HepG2 (cell line): ENCODE measurements around the gene BMPR1B. TPM values are rescaled to one million over a fixed set of nuclear protein-coding genes. Genes with fewer than 3 reads are reported as not detected.

Source experiments
- ATAC-seq: fragments of 200-7000 bp; cut with Tn5 transposase; 3 replicates; pipeline ENCODE4 v1.9.1; 2020; ENCODE audit warnings: mild to moderate bottlenecking, moderate library complexity
- BruUV-seq: library from RNA; stranded (reverse); fragments of 400-500 nt; replicated peaks from 2 replicates; lab custom pipeline; 2021; lab: Mats Ljungman, UMichigan
- CTCF ChIA-PET: fragments of 300-600 bp; formaldehyde crosslinking; extraction: SDS; loops from one replicate; lab custom pipeline; 2021; ENCODE audit warnings: low total read pairs, inconsistent platforms, low intra/inter-chr PET ratio; lab: Yijun Ruan, JAX
- POLR2A ChIA-PET: fragments of 350-600 bp; sonication (Branson Sonifier 250); formaldehyde crosslinking; loops from one replicate; lab custom pipeline; 2020; ENCODE audit warnings: antibody characterized with exemption, inconsistent platforms; lab: Yijun Ruan, JAX
- DNase-seq: peaks from one replicate; pipeline ENCODE4 v3.0.0-alpha.2; 2015; ENCODE audit warnings: low spot score
- FAIRE-seq: peaks from 3 replicates; lab custom pipeline; 2011; peaks lifted over from hg19 to GRCh38; lab: Jason Lieb, UNC
- H2AFZ ChIP-seq: one replicate; pipeline ENCODE4 v1.6.1; 2011; ENCODE audit warnings: low read length, inconsistent platforms
- H3K27ac ChIP-seq: fragments of 300-600 bp; 3 replicates; pipeline ENCODE4 v1.8.0; 2011; ENCODE audit warnings: mixed run types, mild to moderate bottlenecking, mixed read lengths, low read length, inconsistent platforms; ENCODE audit not compliant: insufficient read depth; ENCODE audit errors: extremely low read length
- H3K27me3 ChIP-seq, 2 experiments: fragments of 200-600 bp in 1 of 2; 2 replicates in 1 of 2; 3 replicates in 1 of 2; pipeline versions ENCODE4 v1.6.0 to v1.8.0; 2011; ENCODE audit warnings: low read length in 2 of 2, mild to moderate bottlenecking in 2 of 2, moderate library complexity in 2 of 2, inconsistent platforms in 1 of 2; ENCODE audit not compliant: insufficient read depth in 2 of 2, control insufficient read depth in 1 of 2
- H3K36me3 ChIP-seq, 2 experiments: fragments of 200-600 bp in 1 of 2; replicated peaks in 1 of 2; 2 replicates in 1 of 2; 3 replicates in 1 of 2; pipeline versions ENCODE4 v1.5.1 to v1.8.0; 2011; ENCODE audit warnings: low read length in 2 of 2, inconsistent platforms in 1 of 2; ENCODE audit not compliant: insufficient read depth in 2 of 2, control insufficient read depth in 1 of 2
- H3K4me1 ChIP-seq: 2 replicates; pipeline ENCODE4 v1.5.1; 2012; ENCODE audit warnings: low read length, inconsistent platforms; ENCODE audit not compliant: insufficient read depth
- H3K4me2 ChIP-seq: 2 replicates; pipeline ENCODE4 v1.6.0; 2011; ENCODE audit warnings: low read depth, low read length, inconsistent platforms
- H3K4me3 ChIP-seq, 3 experiments: fragments of 200-600 bp in 1 of 3; sonication (generic), shearing (Covaris generic) in 1 of 3; replicated peaks in 1 of 3; 2 replicates each; pipeline ENCODE4 v1.5.1; 2011 to 2016; ENCODE audit warnings: low read length in 3 of 3, inconsistent platforms in 2 of 3, low read depth in 2 of 3, mild to moderate bottlenecking in 2 of 3, control low read depth in 1 of 3, mixed read lengths in 1 of 3; ENCODE audit not compliant: insufficient read depth in 1 of 3
- H3K79me2 ChIP-seq: one replicate; pipeline ENCODE4 v1.6.1; 2011; ENCODE audit warnings: low read length, inconsistent platforms; ENCODE audit not compliant: insufficient read depth
- H3K9ac ChIP-seq: 2 replicates; pipeline ENCODE4 v1.6.0; 2011; ENCODE audit warnings: mild to moderate bottlenecking, low read depth, low read length, inconsistent platforms; ENCODE audit not compliant: insufficient read depth
- H3K9me3 ChIP-seq: 2 replicates; pipeline ENCODE4 v1.5.1; 2012; ENCODE audit warnings: mild to moderate bottlenecking, low read length
- H4K20me1 ChIP-seq: 2 replicates; pipeline ENCODE4 v1.6.0; 2011; ENCODE audit warnings: inconsistent platforms, mild to moderate bottlenecking, low read length, moderate library complexity; ENCODE audit not compliant: insufficient read depth
- CEBPG ChIP-seq: IDR thresholded peaks from 2 replicates; pipeline ENCODE4 v1.6.1; 2016
- FOXP4 ChIP-seq: sonication (generic); formaldehyde crosslinking; IDR thresholded peaks from 2 replicates; pipeline ENCODE4 v1.4.0; 2020; ENCODE audit warnings: missing genetic modification reagents
- NR1H2 ChIP-seq: sonication (generic); formaldehyde crosslinking; IDR thresholded peaks from 2 replicates; pipeline ENCODE4 v1.8.1; 2022; ENCODE audit warnings: low read depth, missing genetic modification reagents, borderline replicate concordance
- PREB ChIP-seq: sonication (generic); formaldehyde crosslinking; IDR thresholded peaks from 2 replicates; pipeline ENCODE4 v1.4.0; 2020; ENCODE audit warnings: missing genetic modification reagents
- SP140L ChIP-seq: sonication (generic); formaldehyde crosslinking; IDR thresholded peaks from 2 replicates; pipeline ENCODE4 v1.4.0; 2020; ENCODE audit warnings: missing genetic modification reagents, borderline replicate concordance
- ZNF619 ChIP-seq: sonication (generic); formaldehyde crosslinking; IDR thresholded peaks from 2 replicates; pipeline ENCODE4 v1.4.0; 2020; ENCODE audit warnings: mild to moderate bottlenecking, missing genetic modification reagents
- ZSCAN31 ChIP-seq: sonication (generic); formaldehyde crosslinking; IDR thresholded peaks from 2 replicates; pipeline ENCODE4 v1.5.0; 2020; ENCODE audit warnings: low read depth, mild to moderate bottlenecking, missing genetic modification reagents
- WGBS: methylation state at CpG from one replicate; pipeline ENCODE4 v1.1.6; 2017; ENCODE audit warnings: low lambda C conversion rate; 5-methylcytosine and 5-hydroxymethylcytosine counted together
- in situ Hi-C: cut with HindIII; loops from 2 replicates; pipeline ENCODE4 v1.10.0; 2017; ENCODE audit warnings: low pct_unique_long_range_greater_than_20kb; ENCODE audit not compliant: extremely low pct_ligation_motif_present
- intact Hi-C: fragments of 100-400 bp; cut with micrococcal nuclease; formaldehyde crosslinking; loops from one replicate; pipeline ENCODE4 v1.10.0; 2022; ENCODE audit not compliant: unreplicated experiment
- polyA plus RNA-seq, 8 experiments: library from polyadenylated mRNA; depleted of rRNA in 3 of 8; stranded (reverse) in 7 of 8; unstranded in 1 of 8; fragments of >200 nt; fragmentation: Illumina TruSeq in 4 of 8; extraction: Trizol in 4 of 8; gene quantifications; 2 replicates each; pipeline versions ENCODE4 v1.2.1 to v1.2.3, GENCODE V29; 2011 to 2016; ENCODE audit warnings: low read depth in 4 of 8, missing spikeins in 1 of 8, mixed read lengths in 1 of 8; ENCODE audit not compliant: insufficient read depth in 1 of 8
- total RNA-seq, 5 experiments: library from RNA; depleted of rRNA; stranded (reverse); fragments of >200 nt; fragmentation: Illumina TruSeq; extraction: Trizol; gene quantifications; 2 replicates each; pipeline ENCODE4 v1.2.3, GENCODE V29; 2016; ENCODE audit warnings: low read depth in 1 of 5
- TF ChIP-seq, protein P1 (sequence below): sonication (generic); formaldehyde crosslinking; IDR thresholded peaks from 2 replicates; pipeline ENCODE4 v1.4.0; 2020; ENCODE audit warnings: missing genetic modification reagents
- TF ChIP-seq, protein P2 (sequence below): sonication (generic); formaldehyde crosslinking; IDR thresholded peaks from one replicate; pipeline ENCODE4 v1.5.1; 2020; ENCODE audit warnings: mild to moderate bottlenecking, missing genetic modification reagents; ENCODE audit errors: not compliant biosample characterization

The BMPR1B gene
- total and polyA plus RNA-seq, 2 of the 13 experiments (the other 11 are each of a cell fraction or from before 2014, with no cell fraction given) = 0.07 TPM; not detected in 1

DNA sequence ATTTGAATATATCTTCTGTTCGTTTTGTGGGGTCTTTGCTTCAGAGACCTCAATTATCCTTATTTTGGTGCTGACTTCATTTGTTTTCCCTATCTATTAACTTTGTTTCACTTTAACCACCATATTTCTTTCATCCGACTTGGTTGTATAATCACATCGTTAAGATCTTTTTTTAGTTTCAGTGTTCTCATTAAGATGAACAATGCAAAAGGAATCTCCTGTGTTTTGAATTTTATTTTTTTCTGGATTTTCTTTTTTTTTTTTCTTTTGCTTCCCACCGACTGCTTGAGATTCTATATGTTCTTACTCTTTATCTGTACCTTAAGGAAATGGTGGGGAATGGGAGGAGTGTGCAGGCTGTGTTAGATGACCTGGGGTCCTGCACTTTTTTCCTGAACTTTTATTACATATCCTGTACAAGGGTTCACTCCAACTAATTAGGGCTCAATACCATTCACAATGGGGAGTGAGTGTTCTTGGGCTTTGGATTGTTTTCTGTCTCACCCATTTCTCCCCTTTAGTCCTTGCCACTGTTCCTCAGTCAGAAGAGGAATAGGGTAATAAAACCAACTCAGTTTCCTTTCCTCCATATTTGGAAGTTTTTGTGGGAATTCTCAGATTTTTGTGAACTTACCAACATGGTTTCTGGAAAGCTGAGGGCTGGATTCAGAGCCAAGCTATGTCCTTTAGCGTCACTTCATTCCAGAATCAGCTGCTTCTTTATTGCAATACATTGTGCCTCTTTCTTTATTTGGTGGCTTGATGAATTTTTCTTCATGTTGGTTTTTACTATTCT lies 43.2 kb upstream of the BMPR1B start:
- Histone ChIP-seq H3K9me3 (no peaks in the 10 kb centered on the region), H3K36me3 (no peaks in the 10 kb centered on the region), H3K79me2 (no peaks in the 10 kb centered on the region), H3K9ac (no peak overlapping the region), H3K4me2 (no peak overlapping the region), H4K20me1 (no peaks in the 10 kb centered on the region), H3K4me3 (no peak overlapping the region), H2AFZ (no peak overlapping the region), H3K27me3 (no peaks in the 10 kb centered on the region), H3K27ac (no peak overlapping the region), H3K4me1 (no peaks in the 10 kb centered on the region)
- ChIA-PET POLR2A (no interaction called here), CTCF (no interaction called here)
- DNase-seq (no peak), ATAC-seq (no peak), FAIRE-seq (no peak)
- intact Hi-C loops = no loop called here
- BruUV-seq = no TSS peak
- WGBS = 46% methylated on average over 5 of the region's 5 CpGs
- in situ Hi-C loops = no loop called here
- TF ChIP-seq CEBPG (CRISPR knock-in tag) = no peak
- TF ChIP-seq NR1H2 = no peak
- TF ChIP-seq, protein P1, sequence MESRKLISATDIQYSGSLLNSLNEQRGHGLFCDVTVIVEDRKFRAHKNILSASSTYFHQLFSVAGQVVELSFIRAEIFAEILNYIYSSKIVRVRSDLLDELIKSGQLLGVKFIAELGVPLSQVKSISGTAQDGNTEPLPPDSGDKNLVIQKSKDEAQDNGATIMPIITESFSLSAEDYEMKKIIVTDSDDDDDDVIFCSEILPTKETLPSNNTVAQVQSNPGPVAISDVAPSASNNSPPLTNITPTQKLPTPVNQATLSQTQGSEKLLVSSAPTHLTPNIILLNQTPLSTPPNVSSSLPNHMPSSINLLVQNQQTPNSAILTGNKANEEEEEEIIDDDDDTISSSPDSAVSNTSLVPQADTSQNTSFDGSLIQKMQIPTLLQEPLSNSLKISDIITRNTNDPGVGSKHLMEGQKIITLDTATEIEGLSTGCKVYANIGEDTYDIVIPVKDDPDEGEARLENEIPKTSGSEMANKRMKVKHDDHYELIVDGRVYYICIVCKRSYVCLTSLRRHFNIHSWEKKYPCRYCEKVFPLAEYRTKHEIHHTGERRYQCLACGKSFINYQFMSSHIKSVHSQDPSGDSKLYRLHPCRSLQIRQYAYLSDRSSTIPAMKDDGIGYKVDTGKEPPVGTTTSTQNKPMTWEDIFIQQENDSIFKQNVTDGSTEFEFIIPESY = no peak
- TF ChIP-seq ZNF619 (CRISPR knock-in tag) = no peak
- TF ChIP-seq ZSCAN31 (CRISPR knock-in tag) = no peak
- TF ChIP-seq SP140L = no peak
- TF ChIP-seq, protein P2, sequence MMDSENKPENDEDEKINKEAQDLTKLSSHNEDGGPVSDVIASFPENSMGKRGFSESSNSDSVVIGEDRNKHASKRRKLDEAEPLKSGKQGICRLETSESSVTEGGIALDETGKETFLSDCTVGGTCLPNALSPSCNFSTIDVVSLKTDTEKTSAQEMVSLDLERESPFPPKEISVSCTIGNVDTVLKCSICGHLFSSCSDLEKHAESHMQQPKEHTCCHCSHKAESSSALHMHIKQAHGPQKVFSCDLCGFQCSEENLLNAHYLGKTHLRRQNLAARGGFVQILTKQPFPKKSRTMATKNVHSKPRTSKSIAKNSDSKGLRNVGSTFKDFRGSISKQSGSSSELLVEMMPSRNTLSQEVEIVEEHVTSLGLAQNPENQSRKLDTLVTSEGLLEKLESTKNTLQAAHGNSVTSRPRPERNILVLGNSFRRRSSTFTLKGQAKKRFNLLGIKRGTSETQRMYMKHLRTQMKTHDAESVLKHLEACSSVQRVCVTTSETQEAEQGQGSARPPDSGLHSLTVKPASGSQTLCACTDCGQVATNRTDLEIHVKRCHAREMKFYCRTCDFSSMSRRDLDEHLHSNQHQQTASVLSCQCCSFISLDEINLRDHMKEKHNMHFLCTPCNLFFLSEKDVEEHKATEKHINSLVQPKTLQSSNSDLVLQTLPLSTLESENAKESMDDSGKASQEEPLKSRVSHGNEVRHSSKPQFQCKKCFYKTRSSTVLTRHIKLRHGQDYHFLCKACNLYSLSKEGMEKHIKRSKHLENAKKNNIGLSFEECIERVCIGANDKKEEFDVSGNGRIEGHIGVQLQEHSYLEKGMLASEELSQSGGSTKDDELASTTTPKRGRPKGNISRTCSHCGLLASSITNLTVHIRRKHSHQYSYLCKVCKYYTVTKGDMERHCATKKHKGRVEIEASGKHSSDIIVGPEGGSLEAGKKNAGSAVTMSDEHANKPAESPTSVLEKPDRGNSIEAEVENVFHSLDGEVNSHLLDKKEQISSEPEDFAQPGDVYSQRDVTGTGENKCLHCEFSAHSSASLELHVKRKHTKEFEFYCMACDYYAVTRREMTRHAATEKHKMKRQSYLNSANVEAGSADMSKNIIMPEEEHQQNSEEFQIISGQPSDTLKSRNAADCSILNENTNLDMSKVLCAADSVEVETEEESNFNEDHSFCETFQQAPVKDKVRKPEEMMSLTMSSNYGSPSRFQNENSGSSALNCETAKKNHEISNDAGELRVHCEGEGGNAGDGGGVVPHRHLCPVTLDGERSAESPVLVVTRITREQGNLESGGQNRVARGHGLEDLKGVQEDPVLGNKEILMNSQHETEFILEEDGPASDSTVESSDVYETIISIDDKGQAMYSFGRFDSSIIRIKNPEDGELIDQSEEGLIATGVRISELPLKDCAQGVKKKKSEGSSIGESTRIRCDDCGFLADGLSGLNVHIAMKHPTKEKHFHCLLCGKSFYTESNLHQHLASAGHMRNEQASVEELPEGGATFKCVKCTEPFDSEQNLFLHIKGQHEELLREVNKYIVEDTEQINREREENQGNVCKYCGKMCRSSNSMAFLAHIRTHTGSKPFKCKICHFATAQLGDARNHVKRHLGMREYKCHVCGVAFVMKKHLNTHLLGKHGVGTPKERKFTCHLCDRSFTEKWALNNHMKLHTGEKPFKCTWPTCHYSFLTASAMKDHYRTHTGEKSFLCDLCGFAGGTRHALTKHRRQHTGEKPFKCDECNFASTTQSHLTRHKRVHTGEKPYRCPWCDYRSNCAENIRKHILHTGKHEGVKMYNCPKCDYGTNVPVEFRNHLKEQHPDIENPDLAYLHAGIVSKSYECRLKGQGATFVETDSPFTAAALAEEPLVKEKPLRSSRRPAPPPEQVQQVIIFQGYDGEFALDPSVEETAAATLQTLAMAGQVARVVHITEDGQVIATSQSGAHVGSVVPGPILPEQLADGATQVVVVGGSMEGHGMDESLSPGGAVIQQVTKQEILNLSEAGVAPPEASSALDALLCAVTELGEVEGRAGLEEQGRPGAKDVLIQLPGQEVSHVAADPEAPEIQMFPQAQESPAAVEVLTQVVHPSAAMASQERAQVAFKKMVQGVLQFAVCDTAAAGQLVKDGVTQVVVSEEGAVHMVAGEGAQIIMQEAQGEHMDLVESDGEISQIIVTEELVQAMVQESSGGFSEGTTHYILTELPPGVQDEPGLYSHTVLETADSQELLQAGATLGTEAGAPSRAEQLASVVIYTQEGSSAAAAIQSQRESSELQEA (CRISPR knock-in tag) = no peak
- no peak for TF ChIP-seq PREB
- no peak for TF ChIP-seq FOXP4 (CRISPR knock-in tag)
